Fibroblast of the conjunctiva (primary cell): Measurements from ENCODE around the gene TMEM63A.

ENCODE experiments used
- DNase-seq: peaks from one replicate; pipeline ENCODE4 v3.0.0-alpha.2; 2010; ENCODE audit warnings: low read depth

TMEM63A gene

GRCh38 chr1:225885336-225885735 lies 3.2 kb upstream of the TMEM63A start:
- no peak for DNase-seq

- no peak for DNase-seq
Observed at GRCh38 chr1:225883616-225884265, 1.6 kb upstream of the TMEM63A start.

GRCh38 chr1:225882694-225883615 lies 775 bp upstream of the TMEM63A start:
- DNase-seq, result no peak

GRCh38 chr1:225881081-225881958 lies 860 bp downstream of the TMEM63A start:
- DNase-seq, result no peak

GRCh38 chr1:225880636-225881035 lies 1.5 kb downstream of the TMEM63A start:
- DNase-seq, result no peak

- DNase-seq, result no peak
Observed at GRCh38 chr1:225880222-225880588, 2.0 kb downstream of the TMEM63A start.

- DNase-seq, result no peak
Observed at GRCh38 chr1:225879521-225880221, 2.5 kb downstream of the TMEM63A start.

- DNase-seq, result no peak
Observed at GRCh38 chr1:225878282-225878681, 3.9 kb downstream of the TMEM63A start.

GRCh38 chr1:225877580-225877979 lies 4.6 kb downstream of the TMEM63A start:
- DNase-seq, result no peak

- no peak for DNase-seq
Observed at GRCh38 chr1:225876900-225877510, 5.2 kb downstream of the TMEM63A start.

- DNase-seq, result no peak
Observed at GRCh38 chr1:225875044-225875815, 7.0 kb downstream of the TMEM63A start.

GRCh38 chr1:225874431-225874830 lies 7.7 kb downstream of the TMEM63A start:
- DNase-seq, result no peak

GRCh38 chr1:225873281-225873850 lies 8.8 kb downstream of the TMEM63A start:
- no peak for DNase-seq

- DNase-seq, result no peak
Observed at GRCh38 chr1:225872075-225872430, 10.1 kb downstream of the TMEM63A start.

GRCh38 chr1:225871359-225872074 lies 10.7 kb downstream of the TMEM63A start:
- no peak for DNase-seq

GRCh38 chr1:225870911-225871310 lies 11.3 kb downstream of the TMEM63A start:
- DNase-seq, result no peak

GRCh38 chr1:225868631-225869330 lies 13.4 kb downstream of the TMEM63A start:
- DNase-seq, result no peak

GRCh38 chr1:225866981-225867380 lies 15.2 kb downstream of the TMEM63A start:
- no peak for DNase-seq
